CD1c-positive myeloid dendritic cell (primary cell): ENCODE data around the gene RUNX2.

Experiments used
- DNase-seq: peaks from one replicate; pipeline ENCODE4 v3.0.0-alpha.2; 2016; ENCODE audit errors: extremely low spot score

Gene RUNX2

GRCh38 chr6:45483501-45483900, 155.4 kb downstream of the RUNX2 start:
- no peak for DNase-seq

DNA sequence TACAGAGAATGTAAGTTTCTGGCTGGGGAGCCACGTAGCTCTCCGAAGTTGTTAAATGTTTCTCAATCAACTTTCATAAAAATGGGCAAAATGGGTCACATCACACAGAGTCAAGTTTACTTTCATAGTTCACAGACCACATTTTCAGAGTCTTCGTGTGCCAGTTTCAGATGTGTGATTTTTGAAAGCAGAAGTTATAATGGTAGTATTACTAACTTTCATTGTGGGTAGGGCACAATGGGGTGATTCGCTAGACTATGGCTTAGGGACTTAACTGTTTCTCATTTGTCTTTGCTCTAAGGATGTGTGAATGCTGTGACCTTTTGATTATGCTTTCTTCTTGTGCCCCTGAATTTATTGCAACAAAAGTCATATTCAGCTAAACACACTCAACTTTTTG, 158.6 kb downstream of the RUNX2 start:
- DNase-seq = peak; percentile 49

DNA sequence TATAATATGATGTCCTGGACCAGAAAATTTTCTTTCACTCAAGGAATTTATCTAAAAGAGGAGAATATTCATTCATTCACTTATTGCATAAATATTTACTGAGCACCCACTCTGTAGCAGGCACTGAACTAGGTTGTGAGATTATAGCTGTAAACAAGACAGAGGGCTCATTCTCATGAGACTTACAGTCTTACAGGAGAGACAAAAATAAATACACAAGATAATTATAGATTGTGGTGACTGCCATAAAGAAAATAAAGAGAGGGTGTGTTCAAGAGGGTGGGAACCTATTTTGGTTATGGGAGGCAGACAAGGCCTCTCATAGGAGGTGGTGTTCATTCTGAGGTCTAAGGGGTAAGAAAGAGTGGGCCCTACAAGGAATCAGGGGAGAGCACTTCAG, 159.5 kb downstream of the RUNX2 start:
- DNase-seq = no peak

- no peak for DNase-seq
Observed at GRCh38 chr6:45488269-45488668, 160.1 kb downstream of the RUNX2 start.

- no peak for DNase-seq
Observed at GRCh38 chr6:45488889-45489288, 160.8 kb downstream of the RUNX2 start.

DNA sequence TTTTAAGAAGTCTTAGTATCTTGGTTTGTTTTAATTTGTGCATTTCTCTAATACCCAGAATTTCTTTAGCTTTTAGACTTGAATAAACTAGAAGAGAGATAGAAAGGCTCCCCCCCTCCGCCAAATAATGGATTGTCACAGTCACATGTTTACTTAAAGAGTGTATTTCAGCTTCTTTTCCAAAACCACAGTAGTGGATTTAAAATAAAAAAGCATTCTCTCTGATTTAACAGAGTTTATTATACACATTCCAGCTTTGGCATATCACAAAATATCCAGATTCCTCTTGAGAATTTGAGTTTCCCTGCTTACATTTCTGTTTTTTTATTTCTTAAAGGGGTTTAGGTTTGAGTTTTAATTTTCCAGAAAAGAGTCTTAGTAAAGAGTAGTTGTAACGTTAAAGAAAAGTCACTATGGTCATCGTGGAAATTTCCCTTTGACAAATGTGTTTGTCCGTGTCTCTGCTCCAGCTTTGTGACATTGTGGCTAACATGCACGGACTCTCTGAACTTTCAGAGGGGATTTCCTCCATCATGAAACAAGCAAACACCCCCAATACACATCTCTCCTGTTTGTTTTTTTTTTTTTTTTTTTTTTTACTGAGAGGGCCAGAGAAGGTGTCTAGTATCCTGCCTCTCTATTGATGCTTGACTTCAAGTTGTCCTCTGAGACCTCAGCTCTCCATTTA, 163.1 kb downstream of the RUNX2 start:
- no peak for DNase-seq

- no peak for DNase-seq
Observed at GRCh38 chr6:45491874-45492273, 163.7 kb downstream of the RUNX2 start.

DNA sequence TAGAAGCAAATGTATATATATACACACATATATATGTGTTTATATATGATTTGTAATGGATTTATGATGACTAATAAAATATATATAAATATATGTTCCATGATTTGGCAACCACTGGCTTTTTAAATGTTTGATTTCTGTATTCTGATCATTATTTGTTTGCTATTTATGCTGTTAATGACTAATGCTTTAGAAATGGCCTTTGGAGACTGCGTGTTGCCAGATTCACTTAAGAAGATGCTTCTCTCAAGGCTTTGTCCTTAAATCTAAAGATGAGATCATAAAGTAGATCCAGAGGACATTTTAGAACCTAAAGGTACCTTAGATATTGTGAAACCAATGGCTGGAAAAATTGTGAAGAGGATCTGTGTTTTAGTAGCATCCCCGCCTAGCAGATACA, 165.6 kb downstream of the RUNX2 start:
- no peak for DNase-seq

GRCh38 chr6:45494416-45495135, 166.4 kb downstream of the RUNX2 start:
- DNase-seq = no peak

DNA sequence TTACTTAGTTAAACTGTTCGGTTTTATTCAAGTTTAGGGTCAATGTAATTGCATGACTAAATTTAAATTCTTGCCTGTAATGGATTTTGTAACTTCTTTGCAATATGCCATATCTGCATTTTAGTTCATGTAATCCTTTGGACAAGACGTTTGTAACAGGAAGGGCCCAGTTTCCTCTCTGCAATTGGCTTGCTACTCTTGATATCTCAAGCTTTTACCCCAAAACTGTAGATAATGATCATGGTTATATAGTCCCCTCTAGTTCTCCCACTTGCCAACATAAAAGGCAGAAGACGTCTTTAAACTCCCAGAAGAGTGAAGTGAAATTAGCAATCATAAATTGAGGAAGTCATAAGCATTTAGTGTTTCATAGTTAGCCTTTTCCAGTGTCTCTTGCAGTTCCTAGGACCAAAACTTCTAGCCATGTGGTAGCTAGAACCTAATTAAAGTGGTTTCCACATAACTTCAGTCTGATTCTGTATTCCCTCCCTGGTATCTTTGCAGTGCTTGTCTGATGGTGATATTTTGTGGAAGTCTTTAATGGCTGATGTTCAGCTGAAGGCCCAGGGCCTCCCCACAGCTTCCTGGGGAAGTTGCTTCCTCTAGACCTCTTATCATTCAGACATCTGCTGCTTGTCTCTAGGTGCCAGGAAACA, 167.4 kb downstream of the RUNX2 start:
- peak; percentile 56 for DNase-seq

- DNase-seq = no peak
Observed at GRCh38 chr6:45496085-45496433, 167.9 kb downstream of the RUNX2 start.

DNA sequence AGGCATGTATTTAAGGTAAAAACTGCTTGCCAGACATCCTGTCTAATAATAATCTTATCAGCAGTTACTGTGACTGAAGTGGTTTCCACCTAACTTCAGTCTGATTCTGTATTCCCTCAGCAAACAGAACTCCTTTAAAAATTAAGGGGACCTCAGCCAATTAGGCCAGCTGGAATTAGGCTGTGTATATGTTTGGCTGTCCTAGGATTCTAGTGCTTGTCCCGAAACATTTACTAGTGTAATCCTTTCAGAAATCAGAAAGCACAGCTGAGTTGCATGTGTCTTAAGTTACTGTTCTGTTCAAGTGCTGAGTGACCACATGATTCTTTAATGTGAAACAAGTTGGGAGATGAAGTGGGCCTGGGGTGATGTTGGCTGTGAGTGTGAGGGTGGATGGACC, 170.5 kb downstream of the RUNX2 start:
- DNase-seq = no peak

DNA sequence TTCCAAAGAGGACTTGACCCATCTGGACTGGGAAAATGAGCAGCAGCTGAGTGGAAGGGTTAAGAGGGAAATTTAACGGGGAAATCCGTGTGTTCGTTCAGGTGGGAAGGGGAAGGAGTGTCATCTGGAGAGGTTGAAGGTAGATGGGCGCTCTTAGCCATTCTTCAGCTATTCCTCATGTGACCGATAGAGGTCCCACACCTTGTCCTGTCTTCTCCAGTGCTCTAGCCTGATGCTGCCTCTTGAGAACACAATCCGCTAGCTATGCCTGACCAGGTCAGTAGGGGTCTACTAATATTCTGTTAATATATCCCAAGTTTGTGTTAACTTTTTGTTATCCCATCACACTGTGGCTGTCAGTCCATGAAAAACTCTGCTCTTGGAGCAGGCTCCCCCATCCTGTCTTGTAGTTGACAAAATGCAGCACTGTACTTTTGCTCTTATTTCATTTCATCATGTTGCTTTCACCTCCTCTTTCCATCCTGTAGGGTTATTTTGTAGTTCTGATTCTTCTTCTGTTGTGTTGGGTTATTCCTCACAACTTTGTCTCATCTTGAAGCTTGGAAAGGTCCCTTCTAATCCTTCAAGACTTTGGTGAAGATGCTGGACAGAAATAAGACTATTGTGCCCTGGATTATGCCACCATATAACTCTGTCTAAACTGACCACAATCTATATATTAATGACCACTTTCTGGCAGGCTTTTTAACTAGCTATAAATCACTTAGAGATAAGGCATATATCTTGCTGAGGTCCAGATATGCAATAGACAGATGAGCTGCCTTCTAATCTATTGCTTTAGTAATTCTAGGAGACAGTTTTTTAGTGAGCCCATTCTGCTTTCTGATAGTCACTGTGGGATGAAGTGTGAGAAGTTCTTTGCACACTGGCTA, 173.0 kb downstream of the RUNX2 start:
- no peak for DNase-seq

DNA sequence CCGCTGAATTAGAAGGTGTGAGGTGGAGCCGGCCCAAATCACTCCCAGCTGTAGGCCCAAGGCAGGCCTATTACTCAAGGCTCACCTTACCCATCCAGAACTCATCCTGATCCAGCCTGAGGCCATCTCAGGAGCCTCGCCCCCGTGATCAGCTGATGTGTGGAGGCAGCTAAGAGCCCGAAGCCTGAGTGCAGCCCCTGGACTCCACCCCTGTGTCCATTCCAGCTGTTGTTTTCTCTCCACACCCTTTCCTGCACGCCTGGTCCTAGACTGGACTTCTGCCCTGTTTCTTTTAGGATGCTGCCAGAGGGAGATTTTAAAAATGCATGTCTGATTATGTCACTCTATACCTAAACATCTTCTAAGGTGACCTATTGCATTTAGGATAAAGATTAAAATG, 174.3 kb downstream of the RUNX2 start:
- no peak for DNase-seq

- peak; percentile 42 for DNase-seq
Observed at GRCh38 chr6:45504947-45505346, 176.8 kb downstream of the RUNX2 start.

DNA sequence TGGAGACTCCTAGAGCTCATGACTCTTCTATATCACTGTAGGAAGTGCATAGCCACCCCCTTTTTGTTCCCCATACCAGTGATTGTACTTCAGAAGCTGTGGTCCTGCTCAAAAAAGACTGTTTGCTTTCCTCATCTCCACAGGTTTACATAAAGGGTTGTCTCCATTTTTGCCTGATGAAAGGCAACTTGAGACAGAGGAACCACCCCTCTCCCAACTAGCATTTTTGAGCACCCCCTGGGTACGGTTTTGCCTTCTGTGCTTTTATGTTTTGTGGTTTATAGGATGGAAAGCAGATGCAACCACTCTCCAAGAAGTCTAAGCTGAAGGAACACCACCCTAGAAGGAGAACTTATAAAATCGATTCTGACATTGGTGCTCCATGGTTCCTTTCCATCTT, 177.3 kb downstream of the RUNX2 start:
- DNase-seq = no peak

DNA sequence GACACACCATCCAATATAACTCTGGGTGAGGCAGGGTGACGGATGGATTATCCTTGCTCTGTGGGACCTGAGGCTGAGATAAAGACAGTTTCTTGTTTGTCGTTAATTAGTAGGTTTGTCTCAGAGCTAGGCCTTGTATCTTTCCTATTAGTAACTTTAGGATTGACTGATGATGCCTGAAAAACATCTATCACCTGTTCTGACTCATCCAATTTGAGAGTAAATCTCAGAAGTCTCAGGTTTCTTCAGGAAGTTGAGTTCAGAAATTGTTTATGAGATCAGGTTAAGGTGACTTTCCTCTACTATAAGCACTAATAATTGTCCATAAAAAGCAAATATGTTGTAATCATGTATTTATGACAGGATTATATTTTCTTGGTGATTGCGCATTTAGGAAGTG, 179.1 kb downstream of the RUNX2 start:
- no peak for DNase-seq

GRCh38 chr6:45509426-45509825, 181.3 kb downstream of the RUNX2 start:
- no peak for DNase-seq

DNA sequence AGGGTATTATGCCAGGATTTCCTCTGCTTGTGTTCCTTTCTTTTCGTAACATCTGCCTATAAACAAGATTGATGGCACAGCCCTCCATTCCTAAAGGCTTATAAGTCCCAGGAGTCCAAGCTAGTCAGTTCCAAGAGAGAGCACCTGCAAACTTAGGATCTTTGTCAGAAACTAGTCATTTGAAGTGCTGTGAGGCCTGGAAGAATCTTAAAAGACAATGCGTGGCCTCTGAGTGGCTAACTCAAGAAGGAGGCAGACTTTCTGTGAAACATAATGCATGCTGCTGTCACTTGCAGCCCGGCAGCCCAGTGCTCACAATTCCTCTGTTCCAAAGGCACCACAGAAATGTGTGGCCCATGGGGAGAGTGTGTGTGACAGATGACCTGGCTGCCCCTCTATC, 184.6 kb downstream of the RUNX2 start:
- DNase-seq = no peak

- DNase-seq = no peak
Observed at GRCh38 chr6:45513213-45513618, 185.1 kb downstream of the RUNX2 start.

DNA sequence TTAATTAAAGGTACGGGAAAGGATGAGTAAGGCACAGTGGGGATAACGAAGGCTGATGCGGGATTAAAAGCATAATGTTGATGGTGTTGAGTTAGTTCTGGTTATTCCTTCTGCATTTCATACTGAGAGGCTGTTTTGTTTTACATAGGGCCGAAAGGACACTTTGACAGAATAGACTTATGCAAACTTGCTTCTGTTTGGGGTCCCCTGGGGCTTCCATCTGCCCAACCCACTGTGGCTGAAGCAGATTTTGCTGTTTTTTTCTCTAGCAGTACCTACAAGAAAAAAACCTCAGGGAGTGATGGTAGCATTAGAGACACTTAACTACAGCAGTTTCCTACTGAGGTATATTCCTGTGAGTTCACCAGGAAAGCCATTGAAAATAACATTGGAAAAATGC, 185.7 kb downstream of the RUNX2 start:
- no peak for DNase-seq
